ENCODE measurements around the gene GPC4. TPM values are rescaled to one million over a fixed set of nuclear protein-coding genes. Genes with fewer than 3 reads are reported as not detected.

The GPC4 gene
- total RNA-seq, 2 experiments from 2014 or later: not detected

- Mint-ChIP-seq H3K4me3 (no peak overlapping the region), H3K36me3 (no peaks in the 10 kb centered on the region), H3K27ac (no peak overlapping the region), H3K4me1 (ENCODE audit: low read depth) (no peaks in the 10 kb centered on the region), H3K27me3 (no peaks in the 10 kb centered on the region), H3K9me3 (no peaks in the 10 kb centered on the region)
- POLR2A ChIA-PET: no interaction called here
- CTCF ChIA-PET: no interaction called here
- no peak for DNase-seq
- intact Hi-C loops (cut with micrococcal nuclease): no loop called here
Measured at GRCh38 chrX:133375615-133376340, 39.5 kb downstream of the GPC4 start.

GRCh38 chrX:133374874-133375387 lies 40.4 kb downstream of the GPC4 start:
- CTCF ChIA-PET: no interaction called here
- Mint-ChIP-seq H3K36me3 (no peaks in the 10 kb centered on the region), H3K9me3 (no peaks in the 10 kb centered on the region), H3K27me3 (no peaks in the 10 kb centered on the region), H3K4me1 (ENCODE audit: low read depth) (no peaks in the 10 kb centered on the region), H3K4me3 (no peak overlapping the region), H3K27ac (no peak overlapping the region)
- POLR2A ChIA-PET: no interaction called here
- DNase-seq: no peak
- intact Hi-C loops (cut with micrococcal nuclease): no loop called here

GRCh38 chrX:133373386-133374079 lies 41.8 kb downstream of the GPC4 start:
- H3K4me1 Mint-ChIP-seq (ENCODE audit: low read depth): no peaks in the 10 kb centered on the region
- CTCF ChIA-PET: no interaction called here
- intact Hi-C loops (cut with micrococcal nuclease): no loop called here
- no peak overlapping the region for H3K27ac Mint-ChIP-seq
- H3K9me3 Mint-ChIP-seq: no peaks in the 10 kb centered on the region
- POLR2A ChIA-PET: no interaction called here
- H3K27me3 Mint-ChIP-seq: no peaks in the 10 kb centered on the region
- H3K4me3 Mint-ChIP-seq: no peak overlapping the region
- DNase-seq: no peak
- no peaks in the 10 kb centered on the region for H3K36me3 Mint-ChIP-seq

- intact Hi-C loops (cut with micrococcal nuclease): no loop called here
- CTCF ChIA-PET: no interaction called here
- no peak for DNase-seq
- no peaks in the 10 kb centered on the region for H3K36me3 Mint-ChIP-seq
- H3K4me1 Mint-ChIP-seq (ENCODE audit: low read depth): no peaks in the 10 kb centered on the region
- no peaks in the 10 kb centered on the region for H3K27me3 Mint-ChIP-seq
- no peaks in the 10 kb centered on the region for H3K9me3 Mint-ChIP-seq
- POLR2A ChIA-PET: no interaction called here
- no peak overlapping the region for H3K4me3 Mint-ChIP-seq
- H3K27ac Mint-ChIP-seq: no peak overlapping the region
Measured at GRCh38 chrX:133370696-133371275, 44.5 kb downstream of the GPC4 start.

- ChIA-PET CTCF (no interaction called here), POLR2A (no interaction called here)
- Mint-ChIP-seq H3K9me3 (no peaks in the 10 kb centered on the region), H3K4me3 (no peak overlapping the region), H3K36me3 (no peaks in the 10 kb centered on the region), H3K27ac (no peak overlapping the region), H3K4me1 (ENCODE audit: low read depth) (no peaks in the 10 kb centered on the region), H3K27me3 (no peaks in the 10 kb centered on the region)
- intact Hi-C loops (cut with micrococcal nuclease): no loop called here
- no peak for DNase-seq
Measured at GRCh38 chrX:133369065-133369464, 46.2 kb downstream of the GPC4 start.

GRCh38 chrX:133366735-133367134 lies 48.6 kb downstream of the GPC4 start:
- Mint-ChIP-seq H3K9me3 (no peaks in the 10 kb centered on the region), H3K27me3 (no peaks in the 10 kb centered on the region), H3K36me3 (no peaks in the 10 kb centered on the region), H3K27ac (no peak overlapping the region), H3K4me1 (ENCODE audit: low read depth) (no peaks in the 10 kb centered on the region), H3K4me3 (no peak overlapping the region)
- ChIA-PET CTCF (no interaction called here), POLR2A (no interaction called here)
- intact Hi-C loops (cut with micrococcal nuclease): no loop called here
- DNase-seq: no peak

- Mint-ChIP-seq H3K9me3 (no peaks in the 10 kb centered on the region), H3K36me3 (no peaks in the 10 kb centered on the region), H3K27me3 (no peaks in the 10 kb centered on the region), H3K4me1 (ENCODE audit: low read depth) (no peaks in the 10 kb centered on the region), H3K27ac (no peak overlapping the region), H3K4me3 (no peak overlapping the region)
- no peak for DNase-seq
- POLR2A ChIA-PET: no interaction called here
- intact Hi-C loops (cut with micrococcal nuclease): no loop called here
- CTCF ChIA-PET: no interaction called here
Measured at GRCh38 chrX:133365871-133366611, 49.2 kb downstream of the GPC4 start.

- no peaks in the 10 kb centered on the region for H3K36me3 Mint-ChIP-seq
- POLR2A ChIA-PET: no interaction called here
- H3K27me3 Mint-ChIP-seq: no peaks in the 10 kb centered on the region
- H3K4me1 Mint-ChIP-seq (ENCODE audit: low read depth): no peaks in the 10 kb centered on the region
- DNase-seq: no peak
- H3K4me3 Mint-ChIP-seq: no peak overlapping the region
- CTCF ChIA-PET: no interaction called here
- intact Hi-C loops (cut with micrococcal nuclease): no loop called here
- H3K27ac Mint-ChIP-seq: no peak overlapping the region
- no peaks in the 10 kb centered on the region for H3K9me3 Mint-ChIP-seq
Measured at GRCh38 chrX:133364865-133365264, 50.4 kb downstream of the GPC4 start.

- ChIA-PET POLR2A (no interaction called here), CTCF (no interaction called here)
- H3K9me3 Mint-ChIP-seq: no peaks in the 10 kb centered on the region
- no peak for DNase-seq
- no peaks in the 10 kb centered on the region for H3K27me3 Mint-ChIP-seq
- H3K4me1 Mint-ChIP-seq (ENCODE audit: low read depth): no peaks in the 10 kb centered on the region
- no peaks in the 10 kb centered on the region for H3K36me3 Mint-ChIP-seq
- intact Hi-C loops (cut with micrococcal nuclease): no loop called here
- no peak overlapping the region for H3K4me3 Mint-ChIP-seq
- no peak overlapping the region for H3K27ac Mint-ChIP-seq
Measured at GRCh38 chrX:133364196-133364595, 51.1 kb downstream of the GPC4 start.

- CTCF ChIA-PET: no interaction called here
- POLR2A ChIA-PET: no interaction called here
- Mint-ChIP-seq H3K27me3 (no peaks in the 10 kb centered on the region), H3K36me3 (no peaks in the 10 kb centered on the region), H3K4me1 (ENCODE audit: low read depth) (no peaks in the 10 kb centered on the region), H3K4me3 (no peak overlapping the region), H3K27ac (no peak overlapping the region), H3K9me3 (no peaks in the 10 kb centered on the region)
- intact Hi-C loops (cut with micrococcal nuclease): no loop called here
- no peak for DNase-seq
Measured at GRCh38 chrX:133362538-133362937, 52.8 kb downstream of the GPC4 start.

- H3K4me3 Mint-ChIP-seq: no peak overlapping the region
- CTCF ChIA-PET: no interaction called here
- H3K4me1 Mint-ChIP-seq (ENCODE audit: low read depth): no peaks in the 10 kb centered on the region
- no peaks in the 10 kb centered on the region for H3K36me3 Mint-ChIP-seq
- intact Hi-C loops (cut with micrococcal nuclease): no loop called here
- POLR2A ChIA-PET: no interaction called here
- no peaks in the 10 kb centered on the region for H3K9me3 Mint-ChIP-seq
- H3K27ac Mint-ChIP-seq: no peak overlapping the region
- DNase-seq: no peak
- H3K27me3 Mint-ChIP-seq: peaks cover 1% of the 10 kb centered on the region
Measured at GRCh38 chrX:133359466-133359865, 55.8 kb downstream of the GPC4 start.

- intact Hi-C loops (cut with micrococcal nuclease): no loop called here
- no peak overlapping the region for H3K4me3 Mint-ChIP-seq
- no peak for DNase-seq
- H3K9me3 Mint-ChIP-seq: no peaks in the 10 kb centered on the region
- H3K27me3 Mint-ChIP-seq: peaks cover 4% of the 10 kb centered on the region
- no peak overlapping the region for H3K27ac Mint-ChIP-seq
- no peaks in the 10 kb centered on the region for H3K36me3 Mint-ChIP-seq
- H3K4me1 Mint-ChIP-seq (ENCODE audit: low read depth): no peaks in the 10 kb centered on the region
- ChIA-PET CTCF (no interaction called here), POLR2A (no interaction called here)
Measured at GRCh38 chrX:133353233-133353632, 62.1 kb downstream of the GPC4 start.
